Measurements from ENCODE around the gene RDH11. TPM values are rescaled to one million over a fixed set of nuclear protein-coding genes. Genes with fewer than 3 reads are reported as not detected.

The RDH11 gene
- polyA plus RNA-seq, 1 of the 3 experiments (the other 2 are of a cell fraction): 44.7 TPM

DNA sequence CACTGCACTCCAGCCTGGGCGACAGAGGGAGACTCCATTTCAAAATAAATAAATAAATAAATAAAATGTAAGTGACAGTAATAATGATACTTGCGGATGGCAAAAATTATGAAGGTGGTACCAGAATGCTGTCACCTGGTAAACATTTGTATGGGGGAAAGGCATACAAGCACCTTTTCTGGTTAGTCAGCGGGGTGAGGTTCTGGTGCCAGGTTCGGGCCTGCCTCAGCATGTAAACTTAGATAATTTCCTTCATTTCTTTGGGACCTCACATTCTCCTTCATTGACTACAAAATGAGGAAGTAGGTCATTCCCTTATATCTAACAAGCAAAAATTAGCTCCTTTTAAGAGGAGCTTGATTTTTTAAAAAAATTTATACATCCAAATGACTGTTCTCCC is 31.9 kb downstream of the RDH11 start:
- peaks cover 89% of the 10 kb centered on the region for H3K79me2 ChIP-seq (ENCODE audit: insufficient read depth)
- H3F3A ChIP-seq (replicated peaks; ENCODE audit: insufficient read depth): peaks cover 4% of the 10 kb centered on the region
- peaks cover 19 to 20% of the 10 kb centered on the region in 2 experiments for H3K36me3 ChIP-seq (replicated peaks in 1 of 2; ENCODE audit: control insufficient read depth in 1 of 2, insufficient read depth in 2 of 2, low read length in 1 of 2)
- H3K4me1 ChIP-seq (ENCODE audit: control insufficient read depth in 1 of 2, insufficient read depth in 2 of 2, low read depth in 1 of 2, low read length in 1 of 2): 0 out of 4 replicates have a peak, but pooled peaks cover 0 to 3% of the 10 kb centered on the region in 2 experiments
- no peak overlapping the region for H3K27ac ChIP-seq (ENCODE audit: low read depth in 2 of 2, low read length in 1 of 2)
- TF ChIP-seq EZH2phosphoT487 (IDR thresholded peaks at IDR 0.05; ENCODE audit: borderline replicate concordance, low read depth): no peak
- TF ChIP-seq JUND (IDR thresholded peaks at IDR 0.05): no peak
- TF ChIP-seq FOSL2 (IDR thresholded peaks at IDR 0.05; ENCODE audit: borderline replicate concordance, low read depth): no peak
- TF ChIP-seq, protein P1, sequence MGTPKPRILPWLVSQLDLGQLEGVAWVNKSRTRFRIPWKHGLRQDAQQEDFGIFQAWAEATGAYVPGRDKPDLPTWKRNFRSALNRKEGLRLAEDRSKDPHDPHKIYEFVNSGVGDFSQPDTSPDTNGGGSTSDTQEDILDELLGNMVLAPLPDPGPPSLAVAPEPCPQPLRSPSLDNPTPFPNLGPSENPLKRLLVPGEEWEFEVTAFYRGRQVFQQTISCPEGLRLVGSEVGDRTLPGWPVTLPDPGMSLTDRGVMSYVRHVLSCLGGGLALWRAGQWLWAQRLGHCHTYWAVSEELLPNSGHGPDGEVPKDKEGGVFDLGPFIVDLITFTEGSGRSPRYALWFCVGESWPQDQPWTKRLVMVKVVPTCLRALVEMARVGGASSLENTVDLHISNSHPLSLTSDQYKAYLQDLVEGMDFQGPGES (IDR thresholded peaks at IDR 0.05; ENCODE audit: low read depth, low read length): no peak
- no peak for TF ChIP-seq RFX5 (IDR thresholded peaks at IDR 0.05; ENCODE audit: low read length)
- TF ChIP-seq TAF1 (IDR thresholded peaks at IDR 0.05; ENCODE audit: borderline replicate concordance, low read depth, low read length): no peak
- TF ChIP-seq MXI1 (IDR thresholded peaks at IDR 0.05; ENCODE audit: low read depth, low read length): no peak
- no peak for TF ChIP-seq SIN3A (IDR thresholded peaks at IDR 0.05; ENCODE audit: borderline replicate concordance, low read depth, low read length)
- no peak for TF ChIP-seq TCF12 (IDR thresholded peaks at IDR 0.05)
- no peak for TF ChIP-seq RCOR1 (IDR thresholded peaks at IDR 0.05; ENCODE audit: low read length)
- no peak for TF ChIP-seq GATA2 (CRISPR knock-in tag; IDR thresholded peaks at IDR 0.05)
- TF ChIP-seq EP300 (IDR thresholded peaks at IDR 0.05; ENCODE audit: borderline replicate concordance in 1 of 2, low read depth in 1 of 2, low read length in 1 of 2): no peak
- TF ChIP-seq POLR2AphosphoS5 (IDR thresholded peaks at IDR 0.05; ENCODE audit: low read depth, low read length): no peak
- no peak overlapping the region for H3K9ac ChIP-seq
- H3K27me3 ChIP-seq (ENCODE audit: insufficient read depth): no peaks in the 10 kb centered on the region
- WGBS (ENCODE audit: low lambda C conversion rate): 99% methylated on average over 4 of the region's 4 CpGs
- ChIA-PET POLR2A (interaction anchor here (1.2 kb wide), 1 partner anchor 43 kb away, joined by 3 read pairs; no protein-coding TSS in a partner anchor), CTCF (interaction anchor here (1.0 to 5.6 kb wide), 5 partner anchors 32 to 81 kb away, joined by 3 to 47 read pairs (median 5); partner anchors contain the start of gene RDH11)
- no peaks in the 10 kb centered on the region for H3K9me2 ChIP-seq
- peaks cover 71% of the 10 kb centered on the region for H4K20me1 ChIP-seq (ENCODE audit: insufficient read depth)
- H2AFZ ChIP-seq (ENCODE audit: low read depth): no peak overlapping the region
- no peaks in the 10 kb centered on the region for H3K9me3 ChIP-seq
- DNase-seq: no peak
- no peak overlapping the region for H3K4me3 ChIP-seq (ENCODE audit: low read depth in 2 of 2, low read length in 1 of 2)
- no peak overlapping the region for H3K4me2 ChIP-seq

- Histone ChIP-seq H3F3A (replicated peaks; ENCODE audit: insufficient read depth) (no peaks in the 10 kb centered on the region), H3K4me2 (no peak overlapping the region), H3K9me3 (no peaks in the 10 kb centered on the region), H3K79me2 (ENCODE audit: insufficient read depth) (peaks cover 7% of the 10 kb centered on the region; the same call in 1 of the 2 replicates), H4K20me1 (ENCODE audit: insufficient read depth) (no peaks in the 10 kb centered on the region), H3K4me3 (ENCODE audit: low read depth in 2 of 2, low read length in 1 of 2) (no peak overlapping the region), H3K27me3 (ENCODE audit: insufficient read depth) (no peaks in the 10 kb centered on the region), H3K9ac (no peak overlapping the region), H3K36me3 (replicated peaks in 1 of 2; ENCODE audit: control insufficient read depth in 1 of 2, insufficient read depth in 2 of 2, low read length in 1 of 2) (peaks cover 59 to 72% of the 10 kb centered on the region in 2 experiments), H2AFZ (ENCODE audit: low read depth) (no peak overlapping the region), H3K9me2 (no peaks in the 10 kb centered on the region), H3K4me1 (ENCODE audit: control insufficient read depth in 1 of 2, insufficient read depth in 2 of 2, low read depth in 1 of 2, low read length in 1 of 2) (peaks cover 0 to 6% of the 10 kb centered on the region in 2 experiments; a peak in 1 of 4 replicates), H3K27ac (ENCODE audit: low read depth in 2 of 2, low read length in 1 of 2) (no peak overlapping the region)
- ChIA-PET POLR2A (no interaction called here), CTCF (interaction anchor here (1.1 to 3.0 kb wide), 4 partner anchors 12 to 69 kb away, joined by 3 to 11 read pairs (median 3); no protein-coding TSS in a partner anchor)
- no peak for DNase-seq
- WGBS (ENCODE audit: low lambda C conversion rate): 97% methylated on average over 6 of the region's 6 CpGs
- TF ChIP-seq YY1 (IDR thresholded peaks at IDR 0.05; ENCODE audit: low read depth) (no peak), MEF2A (IDR thresholded peaks at IDR 0.05; ENCODE audit: borderline replicate concordance, low read depth) (no peak), JUND (IDR thresholded peaks at IDR 0.05) (no peak), NFIC (IDR thresholded peaks at IDR 0.05; ENCODE audit: borderline replicate concordance) (no peak), FOXM1 (IDR thresholded peaks at IDR 0.05; ENCODE audit: low read depth) (no peak), RAD21 (IDR thresholded peaks at IDR 0.05; ENCODE audit: low read length) (no peak), RXRA (IDR thresholded peaks at IDR 0.05; ENCODE audit: borderline replicate concordance, low read depth) (no peak), MAX (IDR thresholded peaks at IDR 0.05; ENCODE audit: low read depth) (no peak), PBX3 (IDR thresholded peaks at IDR 0.05) (no peak), SIN3A (IDR thresholded peaks at IDR 0.05; ENCODE audit: borderline replicate concordance, low read depth, low read length) (no peak)
- TF ChIP-seq, protein P2, sequence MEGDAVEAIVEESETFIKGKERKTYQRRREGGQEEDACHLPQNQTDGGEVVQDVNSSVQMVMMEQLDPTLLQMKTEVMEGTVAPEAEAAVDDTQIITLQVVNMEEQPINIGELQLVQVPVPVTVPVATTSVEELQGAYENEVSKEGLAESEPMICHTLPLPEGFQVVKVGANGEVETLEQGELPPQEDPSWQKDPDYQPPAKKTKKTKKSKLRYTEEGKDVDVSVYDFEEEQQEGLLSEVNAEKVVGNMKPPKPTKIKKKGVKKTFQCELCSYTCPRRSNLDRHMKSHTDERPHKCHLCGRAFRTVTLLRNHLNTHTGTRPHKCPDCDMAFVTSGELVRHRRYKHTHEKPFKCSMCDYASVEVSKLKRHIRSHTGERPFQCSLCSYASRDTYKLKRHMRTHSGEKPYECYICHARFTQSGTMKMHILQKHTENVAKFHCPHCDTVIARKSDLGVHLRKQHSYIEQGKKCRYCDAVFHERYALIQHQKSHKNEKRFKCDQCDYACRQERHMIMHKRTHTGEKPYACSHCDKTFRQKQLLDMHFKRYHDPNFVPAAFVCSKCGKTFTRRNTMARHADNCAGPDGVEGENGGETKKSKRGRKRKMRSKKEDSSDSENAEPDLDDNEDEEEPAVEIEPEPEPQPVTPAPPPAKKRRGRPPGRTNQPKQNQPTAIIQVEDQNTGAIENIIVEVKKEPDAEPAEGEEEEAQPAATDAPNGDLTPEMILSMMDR (IDR thresholded peaks at IDR 0.05): no peak
Measured at GRCh38 chr14:67653651-67654280, 41.8 kb downstream of the RDH11 start.

Measured in SK-N-SH (cell line).